ENCODE data around the gene ARL15.

GRCh38 chr5:54289769-54290168 is 20.6 kb downstream of the ARL15 start:
- TF ChIP-seq CTCF (IDR thresholded peaks at IDR 0.05): no peak
- TF ChIP-seq EZH2 (IDR thresholded peaks at IDR 0.05; ENCODE audit: borderline replicate concordance, insufficient read depth, low read depth, low read length, poor library complexity, severe bottlenecking): no peak

All from B cell (primary cell).